Measurements from ENCODE around the gene PPP1R3D.

PPP1R3D gene

DNA sequence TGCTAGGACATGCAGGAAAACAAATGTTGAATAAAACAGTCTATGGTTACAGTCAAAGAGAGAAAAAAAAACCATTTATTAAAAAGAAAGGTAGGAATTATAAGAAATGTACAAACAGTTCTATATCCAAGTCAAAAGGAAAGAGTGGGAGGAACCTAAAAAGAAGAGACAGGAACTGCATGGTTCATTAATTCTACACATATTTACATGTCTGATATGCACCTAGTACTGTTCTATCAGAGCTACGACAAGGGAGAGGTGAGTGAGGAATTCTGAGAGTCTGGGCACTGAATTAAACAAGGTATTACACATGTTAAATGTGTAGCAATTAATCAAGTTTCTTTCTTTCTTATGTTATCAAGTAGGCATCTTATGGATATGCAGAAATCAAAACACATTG is 48.5 kb downstream of the PPP1R3D start:
- POLR2A ChIA-PET: no interaction called here
- no peak overlapping the region for H3K27ac ChIP-seq (ENCODE audit: extremely low read depth, low read depth, low read length)
- no peaks in the 10 kb centered on the region for H3K36me3 ChIP-seq (ENCODE audit: control insufficient read depth in 2 of 2, insufficient read depth in 1 of 2, low read length in 2 of 2)
- H3K4me1 ChIP-seq (ENCODE audit: control insufficient read depth, insufficient read depth, low read length): no peaks in the 10 kb centered on the region
- CTCF ChIA-PET: interaction anchor here (0.7 kb wide), 1 partner anchor 19 kb away, joined by 5 read pairs; no protein-coding TSS in a partner anchor
- H3K4me3 ChIP-seq (ENCODE audit: low read depth, low read length): no peak overlapping the region
- TF ChIP-seq ZNF157 (tag by site-specific recombination; IDR thresholded peaks at IDR 0.05): no peak
- TF ChIP-seq AEBP2 (tag by site-specific recombination; IDR thresholded peaks at IDR 0.05; ENCODE audit: borderline replicate concordance): no peak
- TF ChIP-seq, protein P1, sequence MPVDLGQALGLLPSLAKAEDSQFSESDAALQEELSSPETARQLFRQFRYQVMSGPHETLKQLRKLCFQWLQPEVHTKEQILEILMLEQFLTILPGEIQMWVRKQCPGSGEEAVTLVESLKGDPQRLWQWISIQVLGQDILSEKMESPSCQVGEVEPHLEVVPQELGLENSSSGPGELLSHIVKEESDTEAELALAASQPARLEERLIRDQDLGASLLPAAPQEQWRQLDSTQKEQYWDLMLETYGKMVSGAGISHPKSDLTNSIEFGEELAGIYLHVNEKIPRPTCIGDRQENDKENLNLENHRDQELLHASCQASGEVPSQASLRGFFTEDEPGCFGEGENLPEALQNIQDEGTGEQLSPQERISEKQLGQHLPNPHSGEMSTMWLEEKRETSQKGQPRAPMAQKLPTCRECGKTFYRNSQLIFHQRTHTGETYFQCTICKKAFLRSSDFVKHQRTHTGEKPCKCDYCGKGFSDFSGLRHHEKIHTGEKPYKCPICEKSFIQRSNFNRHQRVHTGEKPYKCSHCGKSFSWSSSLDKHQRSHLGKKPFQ (tag by site-specific recombination; IDR thresholded peaks at IDR 0.05): no peak
- TF ChIP-seq, protein P2, sequence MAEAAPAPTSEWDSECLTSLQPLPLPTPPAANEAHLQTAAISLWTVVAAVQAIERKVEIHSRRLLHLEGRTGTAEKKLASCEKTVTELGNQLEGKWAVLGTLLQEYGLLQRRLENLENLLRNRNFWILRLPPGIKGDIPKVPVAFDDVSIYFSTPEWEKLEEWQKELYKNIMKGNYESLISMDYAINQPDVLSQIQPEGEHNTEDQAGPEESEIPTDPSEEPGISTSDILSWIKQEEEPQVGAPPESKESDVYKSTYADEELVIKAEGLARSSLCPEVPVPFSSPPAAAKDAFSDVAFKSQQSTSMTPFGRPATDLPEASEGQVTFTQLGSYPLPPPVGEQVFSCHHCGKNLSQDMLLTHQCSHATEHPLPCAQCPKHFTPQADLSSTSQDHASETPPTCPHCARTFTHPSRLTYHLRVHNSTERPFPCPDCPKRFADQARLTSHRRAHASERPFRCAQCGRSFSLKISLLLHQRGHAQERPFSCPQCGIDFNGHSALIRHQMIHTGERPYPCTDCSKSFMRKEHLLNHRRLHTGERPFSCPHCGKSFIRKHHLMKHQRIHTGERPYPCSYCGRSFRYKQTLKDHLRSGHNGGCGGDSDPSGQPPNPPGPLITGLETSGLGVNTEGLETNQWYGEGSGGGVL (tag by site-specific recombination; IDR thresholded peaks at IDR 0.05): no peak
- TF ChIP-seq, protein P3, sequence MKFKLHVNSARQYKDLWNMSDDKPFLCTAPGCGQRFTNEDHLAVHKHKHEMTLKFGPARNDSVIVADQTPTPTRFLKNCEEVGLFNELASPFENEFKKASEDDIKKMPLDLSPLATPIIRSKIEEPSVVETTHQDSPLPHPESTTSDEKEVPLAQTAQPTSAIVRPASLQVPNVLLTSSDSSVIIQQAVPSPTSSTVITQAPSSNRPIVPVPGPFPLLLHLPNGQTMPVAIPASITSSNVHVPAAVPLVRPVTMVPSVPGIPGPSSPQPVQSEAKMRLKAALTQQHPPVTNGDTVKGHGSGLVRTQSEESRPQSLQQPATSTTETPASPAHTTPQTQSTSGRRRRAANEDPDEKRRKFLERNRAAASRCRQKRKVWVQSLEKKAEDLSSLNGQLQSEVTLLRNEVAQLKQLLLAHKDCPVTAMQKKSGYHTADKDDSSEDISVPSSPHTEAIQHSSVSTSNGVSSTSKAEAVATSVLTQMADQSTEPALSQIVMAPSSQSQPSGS (tag by site-specific recombination; IDR thresholded peaks at IDR 0.05; ENCODE audit: low read depth): no peak
- no peak for TF ChIP-seq ZIC2 (tag by site-specific recombination; IDR thresholded peaks at IDR 0.05)
- no peak for TF ChIP-seq ZNF660 (tag by site-specific recombination; IDR thresholded peaks at IDR 0.05)
- no peak for TF ChIP-seq ZBTB20 (tag by site-specific recombination; IDR thresholded peaks at IDR 0.05)
- no peak for TF ChIP-seq MYNN (tag by site-specific recombination; IDR thresholded peaks at IDR 0.05; ENCODE audit: borderline replicate concordance)
- no peak for TF ChIP-seq ZNF610 (tag by site-specific recombination; IDR thresholded peaks at IDR 0.05; ENCODE audit: borderline replicate concordance)
- no peak for TF ChIP-seq ZNF670 (tag by site-specific recombination; IDR thresholded peaks at IDR 0.05; ENCODE audit: low read depth)
- TF ChIP-seq RBAK (tag by site-specific recombination; IDR thresholded peaks at IDR 0.05): no peak
- no peak for TF ChIP-seq SCRT1 (tag by site-specific recombination; IDR thresholded peaks at IDR 0.05; ENCODE audit: borderline replicate concordance)
- TF ChIP-seq ZNF354C (tag by site-specific recombination; IDR thresholded peaks at IDR 0.05; ENCODE audit: borderline replicate concordance, low read depth): no peak
- no peak for TF ChIP-seq ZNF112 (tag by site-specific recombination; IDR thresholded peaks at IDR 0.05)
- TF ChIP-seq HIC1 (tag by site-specific recombination; IDR thresholded peaks at IDR 0.05): no peak
- no peak for TF ChIP-seq ZNF341 (tag by site-specific recombination; IDR thresholded peaks at IDR 0.05; ENCODE audit: low read depth)
- H3K9me3 ChIP-seq (ENCODE audit: control insufficient read depth, insufficient read depth, low read depth, low read length): no peaks in the 10 kb centered on the region
